Activated naive CD8-positive, alpha-beta T cell treated with anti-CD3 and anti-CD28 coated beads, Interleukin-2, amount 50 U/mL, for 24 hours (primary cell): ENCODE results near the gene SERP2.
"Not testable (repeated sequence)": the region's sequence is repeated elsewhere in the genome, so short reads cannot be mapped to it uniquely, and the experiment has no call there.

Experiments used
- ATAC-seq: fragments of 150-1000 bp; cut with Tn5 transposase; one replicate; pipeline ENCODE4 v1.10.0; 2021
- DNase-seq: peaks from one replicate; pipeline ENCODE4 v3.0.0; 2021
- H3K27ac Mint-ChIP-seq: one replicate; pipeline ENCODE4 v1.8.0; 2021; ENCODE audit warnings: mild to moderate bottlenecking, mixed read lengths
- H3K27me3 Mint-ChIP-seq: one replicate; pipeline ENCODE4 v1.8.0; 2021; ENCODE audit warnings: mixed read lengths
- H3K36me3 Mint-ChIP-seq: one replicate; pipeline ENCODE4 v1.8.0; 2021; ENCODE audit warnings: low read depth, mixed read lengths
- H3K4me1 Mint-ChIP-seq: one replicate; pipeline ENCODE4 v1.8.0; 2021; ENCODE audit warnings: mixed read lengths
- H3K4me3 Mint-ChIP-seq: one replicate; pipeline ENCODE4 v1.8.0; 2021; ENCODE audit warnings: mild to moderate bottlenecking, moderate library complexity, mixed read lengths
- H3K9me3 Mint-ChIP-seq: one replicate; pipeline ENCODE4 v1.8.0; 2021; ENCODE audit warnings: mixed read lengths

Gene SERP2

GRCh38 chr13:44373601-44374347, at the start of gene SERP2:
Gene SERP2, plus strand, starts transcription at chr13:44373824. Its CDS starts 202 bp downstream, at chr13:44374026.
- Mint-ChIP-seq H3K4me1 (peaks cover 3% of the 10 kb centered on the region), H3K27ac (no peak within 1 kb of the TSS), H3K4me3 (peak within 1 kb of the TSS; percentile 54), H3K9me3 (no peaks in the 10 kb centered on the region), H3K36me3 (no peaks in the 10 kb centered on the region), H3K27me3 (peaks cover 25% of the 10 kb centered on the region)
- DNase-seq (peak; percentile 23), ATAC-seq (peak; percentile 65)

- Mint-ChIP-seq H3K27ac (no peak overlapping the region), H3K4me3 (no peak overlapping the region), H3K36me3 (no peaks in the 10 kb centered on the region), H3K4me1 (peaks cover 17% of the 10 kb centered on the region), H3K9me3 (peaks cover 4% of the 10 kb centered on the region), H3K27me3 (peaks cover 4% of the 10 kb centered on the region)
- no peak for ATAC-seq
- DNase-seq: no peak
Measured at GRCh38 chr13:44326961-44327360, 46.7 kb upstream of the SERP2 start.

GRCh38 chr13:44329041-44329440, 44.6 kb upstream of the SERP2 start:
- H3K4me1 Mint-ChIP-seq: peaks cover 17% of the 10 kb centered on the region
- not testable (repeated sequence) for H3K4me3 Mint-ChIP-seq, ATAC-seq

GRCh38 chr13:44329909-44330545, 43.6 kb upstream of the SERP2 start:
- Mint-ChIP-seq H3K4me3 (no peak overlapping the region), H3K4me1 (peaks cover 17% of the 10 kb centered on the region), H3K36me3 (no peaks in the 10 kb centered on the region), H3K27me3 (peaks cover 2% of the 10 kb centered on the region), H3K27ac (no peak overlapping the region), H3K9me3 (peaks cover 4% of the 10 kb centered on the region)
- ATAC-seq (no peak), DNase-seq (no peak)

More at GRCh38 chr13:44329041-44329440, 44.6 kb upstream of the SERP2 start:
- H3K27ac Mint-ChIP-seq, H3K36me3 Mint-ChIP-seq, DNase-seq, H3K9me3 Mint-ChIP-seq, H3K27me3 Mint-ChIP-seq: not testable (repeated sequence)

GRCh38 chr13:44331446-44331845, 42.2 kb upstream of the SERP2 start:
- peaks cover 4% of the 10 kb centered on the region for H3K9me3 Mint-ChIP-seq
- H3K4me3 Mint-ChIP-seq: no peak overlapping the region
- H3K27ac Mint-ChIP-seq: peak overlapping the region; percentile 31
- peaks cover 2% of the 10 kb centered on the region for H3K27me3 Mint-ChIP-seq
- DNase-seq: no peak
- H3K36me3 Mint-ChIP-seq: no peaks in the 10 kb centered on the region
- peak; percentile 94 for ATAC-seq
- H3K4me1 Mint-ChIP-seq: peaks cover 17% of the 10 kb centered on the region

- no peak for ATAC-seq
- H3K27ac Mint-ChIP-seq: peak overlapping the region; percentile 31
Measured at GRCh38 chr13:44331912-44332851, 41.4 kb upstream of the SERP2 start.

GRCh38 chr13:44333950-44334655, 39.5 kb upstream of the SERP2 start:
- Mint-ChIP-seq H3K27me3 (no peaks in the 10 kb centered on the region), H3K9me3 (peaks cover 2% of the 10 kb centered on the region), H3K36me3 (no peaks in the 10 kb centered on the region), H3K4me1 (peaks cover 17% of the 10 kb centered on the region), H3K4me3 (no peak overlapping the region), H3K27ac (no peak overlapping the region)
- DNase-seq: no peak
- no peak for ATAC-seq

More at GRCh38 chr13:44331912-44332851, 41.4 kb upstream of the SERP2 start:
- Mint-ChIP-seq H3K4me1 (peaks cover 17% of the 10 kb centered on the region), H3K36me3 (no peaks in the 10 kb centered on the region), H3K4me3 (no peak overlapping the region), H3K9me3 (peaks cover 4% of the 10 kb centered on the region), H3K27me3 (peaks cover 1% of the 10 kb centered on the region)
- DNase-seq: no peak

GRCh38 chr13:44334751-44335150, 38.9 kb upstream of the SERP2 start:
- Mint-ChIP-seq H3K27ac (no peak overlapping the region), H3K36me3 (no peaks in the 10 kb centered on the region), H3K4me1 (peaks cover 17% of the 10 kb centered on the region), H3K4me3 (no peak overlapping the region), H3K27me3 (no peaks in the 10 kb centered on the region), H3K9me3 (no peaks in the 10 kb centered on the region)
- no peak for DNase-seq
- ATAC-seq: no peak

GRCh38 chr13:44336934-44337333, 36.7 kb upstream of the SERP2 start:
- no peaks in the 10 kb centered on the region for H3K9me3 Mint-ChIP-seq
- peaks cover under 1% of the 10 kb centered on the region for H3K4me1 Mint-ChIP-seq
- no peak overlapping the region for H3K4me3 Mint-ChIP-seq
- ATAC-seq (no peak), DNase-seq (no peak)
- no peaks in the 10 kb centered on the region for H3K27me3 Mint-ChIP-seq
- H3K27ac Mint-ChIP-seq: no peak overlapping the region
- H3K36me3 Mint-ChIP-seq: no peaks in the 10 kb centered on the region

- ATAC-seq: peak; percentile 15
- H3K9me3 Mint-ChIP-seq: no peaks in the 10 kb centered on the region
- no peaks in the 10 kb centered on the region for H3K36me3 Mint-ChIP-seq
- no peak for DNase-seq
- no peaks in the 10 kb centered on the region for H3K27me3 Mint-ChIP-seq
- no peaks in the 10 kb centered on the region for H3K4me1 Mint-ChIP-seq
- no peak overlapping the region for H3K4me3 Mint-ChIP-seq
- H3K27ac Mint-ChIP-seq: no peak overlapping the region
Measured at GRCh38 chr13:44337581-44337980, 36.0 kb upstream of the SERP2 start.

- Mint-ChIP-seq H3K9me3 (no peaks in the 10 kb centered on the region), H3K27me3 (no peaks in the 10 kb centered on the region)
Measured at GRCh38 chr13:44340508-44340907, 33.1 kb upstream of the SERP2 start.

GRCh38 chr13:44342741-44343140, 30.9 kb upstream of the SERP2 start:
- Mint-ChIP-seq H3K9me3 (no peaks in the 10 kb centered on the region), H3K4me1 (no peaks in the 10 kb centered on the region), H3K27me3 (no peaks in the 10 kb centered on the region), H3K27ac (no peak overlapping the region), H3K36me3 (no peaks in the 10 kb centered on the region), H3K4me3 (no peak overlapping the region)
- ATAC-seq (no peak), DNase-seq (no peak)

More at GRCh38 chr13:44340508-44340907, 33.1 kb upstream of the SERP2 start:
- DNase-seq (no peak), ATAC-seq (no peak)
- Mint-ChIP-seq H3K4me3 (no peak overlapping the region), H3K36me3 (no peaks in the 10 kb centered on the region), H3K27ac (no peak overlapping the region), H3K4me1 (no peaks in the 10 kb centered on the region)

GRCh38 chr13:44346534-44346933, 27.1 kb upstream of the SERP2 start:
- Mint-ChIP-seq H3K27me3 (no peaks in the 10 kb centered on the region), H3K9me3 (no peaks in the 10 kb centered on the region), H3K4me1 (no peaks in the 10 kb centered on the region), H3K36me3 (no peaks in the 10 kb centered on the region), H3K4me3 (no peak overlapping the region), H3K27ac (no peak overlapping the region)
- ATAC-seq (no peak), DNase-seq (no peak)

GRCh38 chr13:44347301-44347700, 26.3 kb upstream of the SERP2 start:
- H3K36me3 Mint-ChIP-seq: no peaks in the 10 kb centered on the region
- DNase-seq (no peak), ATAC-seq (no peak)
- no peak overlapping the region for H3K4me3 Mint-ChIP-seq
- no peak overlapping the region for H3K27ac Mint-ChIP-seq
- H3K4me1 Mint-ChIP-seq: peaks cover 5% of the 10 kb centered on the region
- H3K27me3 Mint-ChIP-seq: no peaks in the 10 kb centered on the region
- H3K9me3 Mint-ChIP-seq: no peaks in the 10 kb centered on the region
